ENCODE measurements around the gene CRK.
"Not testable (repeated sequence)": the region's sequence is repeated elsewhere in the genome, so short reads cannot be mapped to it uniquely, and the experiment has no call there.

CRK gene

GRCh38 chr17:1461198-1461944, 5.3 kb upstream of the CRK start:
- Histone ChIP-seq H3K4me3 (ENCODE audit: severe bottlenecking) (no peak overlapping the region), H3K9me3 (ENCODE audit: severe bottlenecking) (no peaks in the 10 kb centered on the region), H3K27me3 (ENCODE audit: insufficient read depth, poor library complexity, severe bottlenecking) (no peaks in the 10 kb centered on the region), H3K36me3 (ENCODE audit: low read depth) (no peaks in the 10 kb centered on the region), H3K27ac (ENCODE audit: poor library complexity, severe bottlenecking) (no peak overlapping the region), H3K4me1 (ENCODE audit: insufficient read depth, poor library complexity, severe bottlenecking) (peaks cover 7% of the 10 kb centered on the region)
- no peak for TF ChIP-seq CTCF (IDR thresholded peaks at IDR 0.05; ENCODE audit: poor library complexity, severe bottlenecking)
- DNase-seq (ENCODE audit: low spot score) (no peak), ATAC-seq (ENCODE audit: low read depth) (no peak)

- Histone ChIP-seq H3K9me3 (ENCODE audit: severe bottlenecking) (no peaks in the 10 kb centered on the region), H3K36me3 (ENCODE audit: low read depth) (no peaks in the 10 kb centered on the region), H3K4me1 (ENCODE audit: insufficient read depth, poor library complexity, severe bottlenecking) (peaks cover 7% of the 10 kb centered on the region), H3K4me3 (ENCODE audit: severe bottlenecking) (no peak overlapping the region), H3K27me3 (ENCODE audit: insufficient read depth, poor library complexity, severe bottlenecking) (no peaks in the 10 kb centered on the region), H3K27ac (ENCODE audit: poor library complexity, severe bottlenecking) (peak overlapping the region; percentile 33)
- TF ChIP-seq CTCF (IDR thresholded peaks at IDR 0.05; ENCODE audit: poor library complexity, severe bottlenecking), result no peak
- ATAC-seq (ENCODE audit: low read depth) (peak; percentile 17; the same call in 2 of the 3 replicates), DNase-seq (ENCODE audit: low spot score) (no peak)
Observed at GRCh38 chr17:1460233-1460632, 4.2 kb upstream of the CRK start.

GRCh38 chr17:1455291-1455796, 688 bp downstream of the CRK start:
- DNase-seq (ENCODE audit: low spot score), result no peak
- Histone ChIP-seq H3K4me3 (ENCODE audit: severe bottlenecking) (peak overlapping the region; percentile 87), H3K27me3 (ENCODE audit: insufficient read depth, poor library complexity, severe bottlenecking) (no peaks in the 10 kb centered on the region), H3K4me1 (ENCODE audit: insufficient read depth, poor library complexity, severe bottlenecking) (peaks cover 11% of the 10 kb centered on the region), H3K9me3 (ENCODE audit: severe bottlenecking) (no peaks in the 10 kb centered on the region), H3K27ac (ENCODE audit: poor library complexity, severe bottlenecking) (peak overlapping the region; percentile 84), H3K36me3 (ENCODE audit: low read depth) (peaks cover 23% of the 10 kb centered on the region; the same call in 1 of the 2 replicates)
- TF ChIP-seq CTCF (IDR thresholded peaks at IDR 0.05; ENCODE audit: poor library complexity, severe bottlenecking), result peak; percentile 50
- ATAC-seq (ENCODE audit: low read depth), result peak; percentile 54

GRCh38 chr17:1454541-1454940, 1.5 kb downstream of the CRK start:
- DNase-seq (ENCODE audit: low spot score) (no peak), ATAC-seq (ENCODE audit: low read depth) (no peak)
- no peak for TF ChIP-seq CTCF (IDR thresholded peaks at IDR 0.05; ENCODE audit: poor library complexity, severe bottlenecking)
- H3K4me3 ChIP-seq (ENCODE audit: severe bottlenecking), result peak overlapping the region; percentile 87
- peaks cover 25% of the 10 kb centered on the region for H3K36me3 ChIP-seq (ENCODE audit: low read depth)
- peaks cover 4% of the 10 kb centered on the region for H3K4me1 ChIP-seq (ENCODE audit: insufficient read depth, poor library complexity, severe bottlenecking)
- no peaks in the 10 kb centered on the region for H3K9me3 ChIP-seq (ENCODE audit: severe bottlenecking)
- peak overlapping the region; percentile 84 for H3K27ac ChIP-seq (ENCODE audit: poor library complexity, severe bottlenecking)
- no peaks in the 10 kb centered on the region for H3K27me3 ChIP-seq (ENCODE audit: insufficient read depth, poor library complexity, severe bottlenecking)

GRCh38 chr17:1453694-1454093, 2.3 kb downstream of the CRK start:
- H3K27ac ChIP-seq (ENCODE audit: poor library complexity, severe bottlenecking); H3K4me1 ChIP-seq (ENCODE audit: insufficient read depth, poor library complexity, severe bottlenecking); ATAC-seq (ENCODE audit: low read depth); H3K27me3 ChIP-seq (ENCODE audit: insufficient read depth, poor library complexity, severe bottlenecking); H3K9me3 ChIP-seq (ENCODE audit: severe bottlenecking); DNase-seq (ENCODE audit: low spot score); H3K4me3 ChIP-seq (ENCODE audit: severe bottlenecking): not testable (repeated sequence)
- H3K36me3 ChIP-seq (ENCODE audit: low read depth), result peaks cover 29% of the 10 kb centered on the region

Measured in RWPE2 (cell line).